ENCODE measurements around the gene NIT1. TPM values are rescaled to one million over a fixed set of nuclear protein-coding genes. Genes with fewer than 3 reads are reported as not detected.

NIT1 gene
- total RNA-seq, result 21.8 and 25.6 TPM in 2 replicates

DNA sequence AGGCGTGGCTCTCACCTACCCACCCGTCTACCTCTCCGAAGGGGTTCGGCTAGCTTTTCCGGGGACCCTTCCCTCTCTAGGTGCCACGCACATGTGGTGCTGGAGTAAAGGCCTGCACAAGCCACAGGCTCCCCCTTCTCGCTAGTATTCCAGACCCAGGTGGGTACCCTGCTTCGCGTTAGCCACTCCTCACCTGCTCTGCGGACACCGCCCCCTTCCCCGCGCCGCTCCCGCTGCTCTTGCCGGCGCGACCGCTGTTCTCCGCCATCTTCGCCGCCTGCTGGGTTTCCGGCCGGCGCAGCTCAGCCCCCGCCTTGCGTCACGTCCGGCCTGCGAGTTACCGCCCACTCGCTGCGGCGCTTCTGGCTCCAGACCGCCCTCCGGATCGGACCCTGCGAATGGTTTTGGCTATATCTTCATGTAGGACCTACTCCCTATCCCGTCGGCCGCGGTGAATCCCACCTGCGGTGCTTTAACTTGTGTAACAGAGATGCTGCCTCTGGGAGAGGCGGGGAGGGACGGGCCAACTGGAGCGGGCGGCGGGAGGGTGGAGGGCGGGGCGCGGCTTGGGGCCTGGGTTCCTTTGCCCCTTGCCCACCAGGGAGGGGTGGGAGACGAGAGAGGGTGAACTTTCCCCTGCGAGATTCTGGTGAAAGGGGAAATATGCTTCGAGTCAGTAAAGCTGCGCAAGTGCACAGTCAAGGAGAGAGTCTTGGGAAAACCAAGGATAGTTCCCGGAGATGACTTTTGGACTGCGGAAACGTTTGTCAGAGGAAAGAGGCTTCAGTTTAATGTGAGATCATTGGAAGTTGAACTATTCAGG, at the start of gene NIT1, which contains the start of gene PFDN2:
TSS of gene NIT1 (plus strand) at position 347 of the 823 bp plus-strand sequence. CDS start at position 419, 72 bp downstream.
TSS of gene PFDN2 (minus strand) at position 279 of the 823 bp plus-strand sequence. CDS start at position 268, 11 bp downstream.

GRCh38 chr1:161069731-161070270, 48.1 kb upstream of the NIT1 start, which contains the start of gene ARHGAP30:
Gene ARHGAP30, minus strand, starts transcription at chr1:161069891. Its CDS starts 267 bp downstream, at chr1:161069624.

GRCh38 chr1:161089251-161089924, 28.5 kb upstream of the NIT1 start, which contains the start of gene NECTIN4:
Gene NECTIN4, minus strand, starts transcription at chr1:161089558. Its CDS starts 262 bp downstream, at chr1:161089296.

GRCh38 chr1:161098210-161099068, 19.5 kb upstream of the NIT1 start, which contains the start of gene KLHDC9:
Gene KLHDC9, plus strand, starts transcription at chr1:161098361. Its CDS starts 175 bp downstream, at chr1:161098536.

DNA sequence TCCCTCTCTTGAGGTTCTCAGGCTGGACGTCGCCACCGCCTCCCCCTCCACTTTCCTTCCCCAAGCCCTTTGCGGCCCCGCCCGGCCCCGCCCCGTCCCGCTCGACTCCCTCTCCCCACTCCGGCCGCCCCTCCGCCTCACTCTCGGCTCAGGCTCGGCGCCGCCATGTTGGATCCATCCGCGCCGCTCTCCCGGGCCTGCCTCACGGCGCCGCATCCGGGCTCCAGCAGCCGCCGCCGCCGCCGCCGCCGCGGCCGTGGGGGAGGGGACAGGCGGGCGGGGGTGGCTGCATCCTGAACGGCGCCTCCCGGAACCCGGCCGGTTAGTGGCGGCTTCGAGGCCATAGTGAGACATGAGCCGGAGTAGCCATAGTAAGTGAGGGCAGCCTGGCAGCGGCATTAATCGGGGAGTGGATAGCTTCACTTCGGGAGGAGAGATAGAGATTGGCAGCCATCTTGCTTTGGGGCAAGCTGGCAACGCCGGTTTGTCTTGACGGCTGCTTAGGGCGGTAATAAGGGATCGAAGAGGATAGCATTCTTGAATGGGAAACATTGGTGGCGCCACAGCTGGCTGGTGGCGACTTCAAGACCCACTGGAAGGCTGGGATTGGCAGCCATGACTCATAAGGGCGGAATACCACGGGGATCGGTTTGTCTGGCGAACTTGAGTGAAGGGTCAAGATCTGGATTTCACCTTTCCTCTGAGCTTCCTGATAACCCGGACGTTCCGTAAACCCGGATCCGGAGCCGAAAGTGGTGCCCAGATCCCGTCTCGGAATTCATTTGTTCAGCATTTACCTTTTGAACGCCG, 14.7 kb downstream of the NIT1 start, which contains the start of gene DEDD:
TSS of gene DEDD (minus strand) at position 258 of the 810 bp plus-strand sequence. CDS start 8,205 bp downstream, outside the sequence.

GRCh38 chr1:161153682-161154337, 35.9 kb downstream of the NIT1 start, which contains the start of gene UFC1:
Gene UFC1, plus strand, starts transcription at chr1:161153978. Its CDS starts 20 bp downstream, at chr1:161153998.

GRCh38 chr1:161159087-161159912, 41.4 kb downstream of the NIT1 start, which contains the start of gene USP21:
Gene USP21, plus strand, starts transcription at chr1:161159500. Its CDS starts 1,141 bp downstream, at chr1:161160641.

GRCh38 chr1:161165742-161166668, 48.1 kb downstream of the NIT1 start, which contains the start of gene PPOX:
Gene PPOX, plus strand, starts transcription at chr1:161166426. Its CDS starts 422 bp downstream, at chr1:161166848.

Other genes with a start within 250 kb of the NIT1 start
- gene ITLN1, start 232.9 kb upstream of the NIT1 start, total RNA-seq, result not detected in 2 replicates
- not detected in 2 replicates for gene ITLN2, start 163.3 kb upstream of the NIT1 start, total RNA-seq
- 2.2 and 2.7 TPM in 2 replicates for gene F11R, start 97.0 kb upstream of the NIT1 start, total RNA-seq
- 3.4 and 9.1 TPM in 2 replicates for gene TSTD1, start 79.1 kb upstream of the NIT1 start, total RNA-seq
- 66.7 and 87.2 TPM in 2 replicates for gene USF1, start 72.1 kb upstream of the NIT1 start, total RNA-seq
- gene ARHGAP30, start 48.2 kb upstream of the NIT1 start, total RNA-seq, result not detected in 2 replicates
- 0.11 and 0.25 TPM in 2 replicates for gene NECTIN4, start 28.5 kb upstream of the NIT1 start, total RNA-seq
- gene KLHDC9, start 19.7 kb upstream of the NIT1 start, total RNA-seq, result 1.3 and 1.6 TPM in 2 replicates
- 74.6 and 114 TPM in 2 replicates for gene PFDN2, start 68 bp upstream of the NIT1 start, total RNA-seq
- 21.1 and 28.7 TPM in 2 replicates for gene DEDD, start 14.6 kb downstream of the NIT1 start, total RNA-seq
- gene UFC1, start 35.9 kb downstream of the NIT1 start, total RNA-seq, result 85.5 and 86.7 TPM in 2 replicates
- 7.5 and 11.2 TPM in 2 replicates for gene USP21, start 41.4 kb downstream of the NIT1 start, total RNA-seq
- 13.8 and 15.2 TPM in 2 replicates for gene PPOX, start 48.3 kb downstream of the NIT1 start, total RNA-seq
- 18.3 and 23.6 TPM in 2 replicates for gene B4GALT3, start 59.4 kb downstream of the NIT1 start, total RNA-seq
- 14.9 and 37.3 TPM in 2 replicates for gene ADAMTS4, start 80.9 kb downstream of the NIT1 start, total RNA-seq
- gene NDUFS2, start 84.3 kb downstream of the NIT1 start, total RNA-seq, result 197 and 198 TPM in 2 replicates
- gene FCER1G, start 97.2 kb downstream of the NIT1 start, total RNA-seq, result not detected in 2 replicates
- not detected in 2 replicates for gene APOA2, start 105.5 kb downstream of the NIT1 start, total RNA-seq
- gene TOMM40L, start 108.0 kb downstream of the NIT1 start, total RNA-seq, result 9.2 and 13.2 TPM in 2 replicates
- gene NR1I3, start 120.1 kb downstream of the NIT1 start, total RNA-seq, result not detected in 2 replicates
- not detected in 2 replicates for gene PCP4L1, start 140.6 kb downstream of the NIT1 start, total RNA-seq
- 0.87 and 1.00 TPM in 2 replicates for gene MPZ, start 191.9 kb downstream of the NIT1 start, total RNA-seq
- 26.9 and 37.0 TPM in 2 replicates for gene SDHC, start 196.3 kb downstream of the NIT1 start, total RNA-seq
- not detected in 2 replicates for gene CFAP126, start 249.8 kb downstream of the NIT1 start, total RNA-seq

Measured in uterine smooth muscle cell (primary cell).